Measurements from ENCODE around the gene SOX13. TPM values are rescaled to one million over a fixed set of nuclear protein-coding genes. Genes with fewer than 3 reads are reported as not detected.

SOX13 gene
- total and polyA plus RNA-seq, 9 of the 15 experiments (the other 6 are each of a cell fraction or from before 2014, with no cell fraction given): 0.03 to 0.35 (median 0.06) TPM; not detected in 5

GRCh38 chr1:204143276-204144041 lies 70.5 kb downstream of the SOX13 start:
- Histone ChIP-seq H3K27me3 (ENCODE audit: control insufficient read depth in 2 of 2, insufficient read depth in 2 of 2, low read length in 2 of 2) (peaks cover 22 to 35% of the 10 kb centered on the region in 2 experiments; a peak in 3 of 5 replicates), H3K9me1 (ENCODE audit: control insufficient read depth, insufficient read depth, low read length) (no peaks in the 10 kb centered on the region), H3K4me2 (ENCODE audit: insufficient read depth, low read length) (no peak overlapping the region), H3K4me3 (no peak overlapping the region), H3K36me3 (ENCODE audit: control insufficient read depth, insufficient read depth, low read length) (no peaks in the 10 kb centered on the region), H4K20me1 (replicated peaks; ENCODE audit: control insufficient read depth, insufficient read depth, low read length) (peaks cover 12% of the 10 kb centered on the region), H3K79me2 (ENCODE audit: control insufficient read depth, insufficient read depth, low read length) (no peaks in the 10 kb centered on the region), H2AFZ (ENCODE audit: low read depth, low read length) (no peak overlapping the region), H3K27ac (ENCODE audit: extremely low read depth, low read depth, low read length) (no peak overlapping the region), H3K4me1 (replicated peaks in 1 of 2; ENCODE audit: control insufficient read depth in 2 of 2, insufficient read depth in 2 of 2, low read length in 2 of 2) (no peaks in the 10 kb centered on the region), H3K9me3 (replicated peaks; ENCODE audit: control insufficient read depth, insufficient read depth, low read depth, low read length) (no peaks in the 10 kb centered on the region), H3K9ac (ENCODE audit: insufficient read depth in 1 of 2, low read depth in 2 of 2, low read length in 2 of 2) (no peak overlapping the region)
- in situ Hi-C loops (cut with MboI) (no loop called here), intact Hi-C loops (cut with micrococcal nuclease) (no loop called here)
- ChIA-PET CTCF (ENCODE audit: low intra/inter-chr PET ratio) (no interaction called here), POLR2A (interaction anchor here (0.6 kb wide), 2 partner anchors 395 to 664 kb away, joined by 3 read pairs; no protein-coding TSS in a partner anchor)
- FAIRE-seq (no peak), DNase-seq (ENCODE audit: extremely low read depth in 1 of 4, low spot score in 3 of 4) (no peak), ATAC-seq (no peak)
- TF ChIP-seq FOXP4 (CRISPR knock-in tag; IDR thresholded peaks at IDR 0.05; ENCODE audit: borderline replicate concordance) (no peak), RBM17 (IDR thresholded peaks at IDR 0.05; ENCODE audit: borderline replicate concordance, low read depth, low read length) (no peak), HNRNPL (IDR thresholded peaks at IDR 0.05; ENCODE audit: low read depth, low read length) (no peak), ZNF639 (CRISPR knock-in tag; conservative IDR thresholded peaks at IDR 0.05 in 1 of 2, IDR thresholded peaks at IDR 0.05 in 1 of 2) (no peak)
- WGBS (ENCODE audit: insufficient coverage, low coverage, missing lambda C conversion rate): 2% methylated on average over 14 of the region's 14 CpGs
- no TSS peak for BruUV-seq (replicated peaks)
